Measurements from ENCODE around the gene COL19A1.
"Not testable (repeated sequence)": the region's sequence is repeated elsewhere in the genome, so short reads cannot be mapped to it uniquely, and the experiment has no call there.

COL19A1 gene

GRCh38 chr6:69913361-69913760 is 47.0 kb downstream of the COL19A1 start:
- no peak for DNase-seq

DNA sequence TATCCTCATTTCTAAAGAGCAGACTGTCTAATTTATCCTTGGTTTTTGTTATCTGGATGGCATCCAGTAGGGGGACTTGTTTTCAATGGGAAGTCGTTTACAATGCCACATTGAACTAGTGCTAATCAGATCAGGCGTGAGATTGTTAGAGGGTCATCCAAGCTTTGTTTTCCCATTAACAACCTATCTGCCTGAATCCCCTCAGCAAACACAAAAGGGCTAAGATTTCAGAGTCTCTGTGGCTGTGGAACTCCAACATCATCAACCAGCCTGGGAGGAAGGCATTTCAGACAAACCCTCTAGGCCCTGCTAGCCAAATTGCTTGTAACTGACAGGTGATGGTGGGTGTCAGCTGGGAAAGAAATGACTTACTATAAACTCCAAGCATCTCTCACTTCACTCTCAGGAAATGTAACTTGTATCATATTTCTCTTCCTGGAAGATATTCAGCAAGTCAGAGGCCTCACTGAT is 47.7 kb downstream of the COL19A1 start:
- DNase-seq = no peak

DNA sequence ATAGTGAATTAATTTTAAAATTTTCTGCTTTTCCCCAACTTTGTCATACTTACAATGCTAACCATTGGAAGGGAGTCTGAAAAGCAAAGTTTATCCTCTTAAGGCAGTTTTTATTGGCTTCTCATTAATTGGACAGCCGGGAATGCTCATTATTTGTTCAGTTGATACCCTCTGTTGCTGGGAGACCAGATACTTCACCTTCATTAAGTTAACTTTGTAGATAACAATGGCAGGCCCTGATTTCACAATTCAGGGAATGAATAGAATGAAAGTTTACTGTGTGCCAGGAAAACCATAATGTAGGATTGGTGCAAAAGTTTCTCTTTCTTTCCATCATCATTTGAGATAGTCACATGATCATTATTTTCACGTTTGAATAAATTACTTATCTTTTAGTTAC is 49.0 kb downstream of the COL19A1 start:
- DNase-seq = no peak

- no peak for DNase-seq
Measured at GRCh38 chr6:69917834-69918233, 51.5 kb downstream of the COL19A1 start.

DNA sequence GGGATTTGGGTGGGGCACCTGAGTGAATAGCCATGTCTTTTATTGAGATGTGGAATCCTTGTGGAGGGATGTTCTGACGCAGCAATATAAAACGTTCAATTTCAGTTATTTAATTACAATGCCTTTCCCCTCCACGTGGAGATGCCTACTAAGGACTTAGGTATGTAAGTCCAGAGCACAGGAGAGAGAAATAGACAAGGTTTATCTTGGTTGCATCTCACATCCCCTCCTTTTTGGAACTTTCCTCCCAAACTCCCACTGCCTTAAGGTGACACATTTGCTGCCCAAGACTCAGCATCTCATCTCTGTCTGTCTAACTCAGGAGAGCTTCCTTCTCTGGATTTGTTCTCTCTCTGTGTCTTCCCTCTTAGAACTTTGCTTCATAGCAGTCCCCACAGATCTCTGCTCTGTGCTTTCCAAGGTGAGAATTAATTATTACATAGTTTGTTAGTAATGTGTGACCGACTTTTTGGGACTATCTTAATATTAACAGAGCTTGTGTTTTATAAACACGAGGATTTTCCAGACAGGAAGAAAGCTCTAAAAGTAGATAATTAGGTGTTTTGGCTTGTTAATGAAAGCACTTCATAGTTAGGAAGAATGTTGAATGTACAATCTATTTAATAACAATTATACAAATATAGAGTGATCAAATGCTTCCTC is 52.6 kb downstream of the COL19A1 start:
- no peak for DNase-seq

DNA sequence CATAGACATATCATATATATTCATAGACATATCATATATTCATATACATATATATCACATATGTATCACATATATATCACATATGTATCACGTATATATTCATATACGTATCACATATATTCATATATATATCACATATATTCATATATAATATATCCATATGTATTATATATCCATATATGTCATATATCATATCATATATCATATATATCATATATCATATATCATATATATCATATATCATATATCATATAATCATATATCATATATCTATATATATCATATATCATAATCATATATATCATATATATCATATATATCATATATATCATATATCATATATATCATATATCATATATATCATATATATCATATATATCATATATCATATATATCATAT is 54.7 kb downstream of the COL19A1 start:
- DNase-seq = not testable (repeated sequence)

GRCh38 chr6:69921611-69922010 is 55.3 kb downstream of the COL19A1 start:
- not testable (repeated sequence) for DNase-seq

GRCh38 chr6:69926745-69927144 is 60.4 kb downstream of the COL19A1 start:
- DNase-seq = no peak

DNA sequence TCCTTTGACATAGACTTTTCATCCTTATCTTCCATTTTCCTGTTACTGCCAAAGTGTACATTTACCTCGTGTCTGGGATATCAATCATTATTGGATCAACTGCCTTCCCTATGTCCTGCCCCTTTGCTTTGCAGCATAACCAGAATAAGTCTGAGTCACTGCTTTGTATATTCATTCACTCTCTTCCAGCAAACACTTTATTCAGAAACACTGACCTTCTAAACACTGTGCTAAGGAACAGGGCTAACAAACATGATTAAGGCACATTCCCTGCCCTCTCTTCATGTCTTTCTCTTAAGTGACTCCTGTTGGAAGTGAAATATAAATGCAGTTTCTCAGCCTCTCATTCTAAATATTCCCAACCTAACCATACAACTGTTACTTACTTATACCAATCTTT is 66.9 kb downstream of the COL19A1 start:
- DNase-seq = no peak

DNA sequence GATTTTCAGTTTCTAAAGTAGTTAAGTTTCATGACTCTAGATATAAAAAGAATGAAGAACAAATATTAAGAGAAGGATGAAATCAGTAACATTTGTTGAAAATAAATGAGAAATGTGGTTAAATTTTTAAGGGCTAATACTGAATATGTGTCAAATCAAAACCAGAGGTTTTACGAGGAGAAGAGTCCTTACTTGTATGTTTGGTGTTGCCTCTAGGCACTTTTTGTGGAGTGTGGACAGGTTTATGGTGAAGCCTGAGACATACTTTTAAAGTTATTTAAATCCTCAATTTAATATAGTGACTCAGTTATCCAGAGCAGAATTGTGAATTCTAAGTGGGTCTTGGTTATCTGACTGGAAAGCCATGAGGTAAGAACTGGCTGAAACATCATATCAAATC is 68.7 kb downstream of the COL19A1 start:
- no peak for DNase-seq

DNA sequence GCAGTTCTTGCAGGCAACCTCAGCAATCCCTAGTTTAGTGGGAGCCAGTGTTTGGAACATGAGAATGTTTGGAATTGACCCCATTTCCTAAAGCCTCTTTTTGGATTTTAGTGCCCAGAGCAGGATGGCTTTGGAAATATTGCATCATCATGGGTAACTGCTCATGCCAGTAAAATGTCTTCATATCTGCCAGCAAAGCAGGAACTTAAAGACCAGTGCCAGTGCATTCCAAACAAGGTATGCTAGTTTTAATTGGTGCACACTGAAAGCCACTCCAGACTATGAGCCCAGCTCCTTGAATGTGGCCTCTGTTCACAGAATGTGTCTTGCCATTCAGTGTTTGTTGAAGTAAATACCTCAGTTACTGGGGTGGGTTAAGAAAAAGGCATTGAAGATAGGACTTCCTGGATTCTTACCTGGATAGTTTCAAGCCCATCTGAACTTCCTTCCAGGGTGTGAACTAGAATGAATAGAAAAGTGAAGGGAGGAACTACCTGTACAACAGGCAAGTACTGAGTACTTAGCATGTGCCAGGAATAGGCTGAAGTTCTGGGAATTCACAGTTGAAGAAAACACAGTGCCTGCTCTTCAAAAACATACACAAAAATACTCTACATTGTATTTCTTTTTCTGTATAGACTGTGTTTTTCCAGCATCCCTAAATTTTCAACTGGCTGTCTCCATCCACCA is 70.5 kb downstream of the COL19A1 start:
- no peak for DNase-seq

DNA sequence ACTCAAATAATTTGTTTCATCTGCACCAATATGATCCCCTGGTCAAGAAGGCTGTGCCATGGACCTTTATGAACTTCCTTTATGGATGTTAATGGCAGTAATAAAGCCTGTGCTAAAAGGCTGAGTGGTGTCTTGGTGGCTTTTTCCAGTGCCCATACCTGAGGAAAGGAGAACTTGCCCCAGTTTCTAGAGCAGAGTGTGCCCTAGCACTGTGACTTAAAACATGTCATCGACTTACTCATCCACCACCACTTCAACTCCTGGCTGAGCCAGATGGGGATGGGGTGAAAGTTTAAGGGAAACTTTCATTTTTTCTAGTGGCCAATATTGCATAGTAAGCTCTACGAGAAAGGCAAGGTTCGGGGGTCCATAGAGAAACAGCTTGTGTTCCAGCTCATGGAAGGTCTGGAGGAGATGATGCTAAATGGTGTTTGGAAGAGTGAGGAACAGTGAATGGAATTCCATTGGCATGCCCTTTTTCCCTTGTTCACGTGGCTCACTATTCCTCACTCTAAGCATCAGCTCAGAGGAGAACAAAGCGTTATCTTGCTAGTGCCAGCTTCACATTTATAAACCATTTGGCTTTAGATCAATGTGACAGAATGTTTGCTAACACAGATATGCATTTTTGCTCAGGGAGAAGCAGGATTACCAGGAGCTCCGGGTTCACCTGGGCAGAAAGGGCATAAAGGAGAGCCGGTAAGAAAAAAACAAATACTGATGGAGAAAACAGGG is 71.2 kb downstream of the COL19A1 start:
- no peak for DNase-seq

GRCh38 chr6:69942485-69942884 is 76.1 kb downstream of the COL19A1 start:
- no peak for DNase-seq

GRCh38 chr6:69945192-69945591 is 78.8 kb downstream of the COL19A1 start:
- DNase-seq = no peak

DNA sequence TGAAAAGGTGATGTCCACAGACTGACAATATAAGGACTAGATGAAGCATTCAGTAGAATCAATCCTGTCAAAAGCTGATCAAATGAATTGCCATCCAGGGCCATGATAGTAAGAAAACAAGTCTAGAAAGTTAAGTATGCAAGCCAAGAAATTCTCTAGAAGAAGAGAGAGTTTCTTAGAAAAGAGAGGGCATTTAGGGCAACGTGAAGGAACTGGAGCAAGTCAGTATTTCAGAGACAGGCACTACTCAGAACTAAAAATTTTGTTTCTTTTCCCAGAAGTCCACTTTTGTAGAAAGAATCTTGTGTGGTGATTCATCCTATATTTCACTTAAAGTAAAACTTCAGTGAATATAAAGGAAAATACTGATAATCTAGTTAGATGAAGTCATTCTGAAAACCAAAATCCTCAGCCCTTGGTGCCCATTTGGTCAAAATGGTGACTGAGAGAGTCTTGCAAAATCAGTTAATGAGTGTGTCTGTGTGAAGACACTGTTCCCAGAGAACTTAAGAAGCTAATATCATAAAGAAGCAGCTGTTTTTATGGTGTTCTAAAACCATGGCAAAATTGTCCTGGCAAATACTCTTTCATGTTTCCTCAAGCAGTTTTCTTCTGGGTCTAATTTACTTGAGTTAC is 82.2 kb downstream of the COL19A1 start:
- no peak for DNase-seq

DNA sequence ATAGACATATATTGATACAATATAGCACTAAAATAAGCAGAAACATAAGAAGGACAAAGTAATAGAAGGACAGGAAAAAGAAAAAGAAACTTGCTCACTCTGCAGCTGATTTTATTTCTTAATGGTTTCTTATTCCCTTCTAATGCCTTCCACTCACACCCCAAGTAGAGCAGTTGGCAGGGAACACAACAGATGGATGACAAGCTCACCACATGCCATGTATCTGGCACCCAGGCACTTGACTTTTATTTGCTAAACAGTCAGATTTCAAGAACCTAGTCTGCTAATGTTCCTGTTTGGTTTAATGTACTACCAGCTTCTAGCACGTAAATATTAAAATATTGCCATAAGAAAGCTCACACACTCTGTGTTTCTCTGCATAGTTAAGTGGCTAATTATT is 87.1 kb downstream of the COL19A1 start:
- DNase-seq = no peak

DNA sequence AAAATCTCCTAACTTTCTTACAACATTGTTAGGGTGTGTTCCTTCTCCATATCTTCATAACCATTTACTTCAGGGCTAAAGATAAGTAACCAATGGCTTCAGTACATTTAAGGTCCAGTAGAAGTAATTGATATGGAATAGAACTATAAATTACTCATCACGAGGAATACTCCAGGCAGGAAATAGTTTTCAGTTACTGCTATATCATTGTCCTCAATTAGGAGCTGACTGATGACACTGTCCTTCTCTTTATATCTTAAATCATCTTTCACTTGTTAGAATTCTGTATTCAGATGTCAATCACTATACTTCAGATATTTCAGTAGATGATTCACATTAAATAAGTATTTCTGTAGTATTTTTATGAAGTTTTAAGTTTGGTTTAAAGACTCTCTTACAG is 88.4 kb downstream of the COL19A1 start:
- no peak for DNase-seq

- DNase-seq = no peak
Measured at GRCh38 chr6:69957985-69958559, 91.7 kb downstream of the COL19A1 start.

- DNase-seq = no peak
Measured at GRCh38 chr6:69958978-69959377, 92.6 kb downstream of the COL19A1 start.

DNA sequence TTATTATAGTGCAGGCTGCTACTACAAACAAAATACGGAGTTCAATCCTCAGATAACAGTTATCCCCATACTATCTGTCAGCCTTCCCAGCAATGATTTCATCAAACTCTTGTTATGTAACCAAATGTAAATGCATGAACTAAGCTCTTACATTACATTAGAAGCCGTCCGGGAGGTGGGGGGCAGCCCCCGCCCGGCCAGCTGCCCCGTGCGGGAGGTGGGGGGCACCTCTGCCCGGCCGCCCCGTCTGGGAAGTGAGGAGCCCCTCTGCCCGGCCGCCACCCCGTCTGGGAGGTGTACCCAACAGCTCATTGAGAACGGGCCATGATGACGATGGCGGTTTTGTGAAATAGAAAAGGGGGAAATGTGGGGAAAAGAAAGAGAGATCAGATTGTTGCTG is 99.6 kb downstream of the COL19A1 start:
- not testable (repeated sequence) for DNase-seq

- DNase-seq = no peak
Measured at GRCh38 chr6:69973138-69973537, 106.8 kb downstream of the COL19A1 start.

DNA sequence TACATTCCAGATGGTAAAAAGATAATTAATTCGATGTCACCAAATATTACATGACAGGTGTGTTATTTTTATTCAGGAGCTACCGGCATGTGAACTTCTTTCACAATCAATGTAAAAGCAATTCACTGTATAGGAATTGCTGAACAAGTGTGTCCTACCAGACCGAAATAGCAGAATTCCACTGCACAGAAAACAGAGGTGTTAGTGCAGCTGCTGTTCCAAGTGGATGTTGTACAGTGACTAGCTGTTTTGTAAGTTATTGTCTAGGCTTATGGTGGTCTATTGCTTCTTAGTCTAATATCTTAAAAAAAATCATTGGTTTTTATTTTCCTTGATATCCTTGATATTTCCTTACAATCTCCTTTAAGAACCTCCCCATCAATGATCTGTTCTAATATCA is 107.4 kb downstream of the COL19A1 start:
- no peak for DNase-seq

GRCh38 chr6:69974193-69974592 is 107.8 kb downstream of the COL19A1 start:
- no peak for DNase-seq

All from activated CD4-positive, CD25-positive, alpha-beta regulatory T cell treated with anti-CD3 and anti-CD28 coated beads, Interleukin-2, amount 50 U/mL, for 72 hours (primary cell).